Astrocyte (in vitro differentiated cells and primary cell): ENCODE measurements around the gene MAN1A1.

Experiments
- CTCF ChIP-seq: IDR thresholded peaks from 2 replicates; pipeline ENCODE4 v1.5.1; 2011; ENCODE audit warnings: low read depth, mild to moderate bottlenecking, inconsistent platforms, low read length, moderate library complexity; ENCODE audit not compliant: insufficient read depth
- EZH2 ChIP-seq: IDR thresholded peaks from 2 replicates; pipeline ENCODE4 v1.6.1; 2012; ENCODE audit warnings: mild to moderate bottlenecking, low read length, inconsistent platforms; ENCODE audit not compliant: insufficient read depth

- no peak for TF ChIP-seq CTCF
- TF ChIP-seq EZH2, result no peak
Measured at GRCh38 chr6:119176445-119176844, 173.1 kb downstream of the MAN1A1 start.
